ENCODE results near the gene ASPM.

Gene ASPM

DNA sequence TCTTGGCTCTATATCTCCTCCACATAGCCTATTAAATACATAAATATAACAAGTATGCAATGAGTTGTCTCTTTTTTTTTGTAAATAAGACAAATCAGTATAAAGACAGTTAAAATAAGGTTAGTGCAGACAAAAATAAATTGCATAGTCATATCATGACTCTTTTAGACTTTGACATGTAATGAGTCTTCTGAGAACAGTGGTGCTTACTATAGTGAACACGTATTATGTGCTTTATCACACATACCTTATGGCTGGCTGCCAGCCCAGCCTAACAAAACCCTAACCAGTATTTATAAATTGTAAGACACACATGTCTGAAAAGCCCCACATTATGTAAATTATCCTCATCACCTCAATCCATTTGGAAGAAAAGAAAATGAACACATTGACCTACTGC, 50.3 kb downstream of the ASPM start:
- Histone ChIP-seq H3K4me1 (ENCODE audit: insufficient read depth, insufficient read length) (no peaks in the 10 kb centered on the region), H3K4me3 (ENCODE audit: insufficient read length, low read depth) (no peak overlapping the region), H3K9ac (ENCODE audit: insufficient read length, low read depth) (no peak overlapping the region), H3K27me3 (ENCODE audit: insufficient read depth, insufficient read length) (no peaks in the 10 kb centered on the region), H3K9me3 (ENCODE audit: insufficient read depth, low read length) (no peaks in the 10 kb centered on the region), H3K36me3 (ENCODE audit: insufficient read depth, insufficient read length, low read length) (peaks cover 58% of the 10 kb centered on the region)
- DNase-seq (ENCODE audit: low read depth, low spot score): no peak
- TF ChIP-seq SUZ12 (IDR thresholded peaks at IDR 0.05; ENCODE audit: extremely low read depth, insufficient read depth, insufficient read length) (no peak), ZNF274 (IDR thresholded peaks at IDR 0.05; ENCODE audit: low read depth, low read length) (no peak), YY1 (IDR thresholded peaks at IDR 0.05; ENCODE audit: insufficient read depth, insufficient read length) (no peak)

DNA sequence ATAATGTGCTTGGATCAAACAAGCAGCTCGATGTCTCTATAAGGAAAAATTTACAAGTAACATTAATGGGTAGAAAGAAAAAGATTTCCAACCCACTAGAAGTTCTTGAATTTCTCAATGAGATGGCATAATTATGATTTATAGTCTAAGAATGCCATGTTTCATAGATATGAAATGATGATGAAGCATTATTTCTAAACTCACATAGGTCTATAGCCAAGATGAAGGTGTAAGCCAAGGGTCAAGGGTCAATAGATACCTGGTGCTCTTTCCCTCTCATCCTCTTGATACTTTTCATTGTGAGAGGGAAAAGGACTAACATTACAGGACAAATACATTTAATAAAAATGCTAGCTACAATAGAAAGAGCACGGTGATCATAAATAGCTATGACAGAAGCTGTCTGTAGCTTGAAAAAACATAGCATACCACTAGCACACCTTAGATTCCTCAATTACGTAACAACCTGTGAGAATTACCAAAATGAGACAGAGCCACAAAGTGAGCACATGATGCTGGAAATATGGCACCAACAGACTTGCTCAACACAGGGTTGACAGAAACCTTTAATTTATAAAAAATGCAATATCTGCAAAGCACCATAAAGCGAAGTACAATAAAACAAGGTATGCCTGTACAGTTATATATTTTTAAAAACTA, 53.1 kb downstream of the ASPM start:
- Histone ChIP-seq H3K9me3 (ENCODE audit: insufficient read depth, low read length) (no peaks in the 10 kb centered on the region), H3K36me3 (ENCODE audit: insufficient read depth, insufficient read length, low read length) (peaks cover 68% of the 10 kb centered on the region), H3K27me3 (ENCODE audit: insufficient read depth, insufficient read length) (no peaks in the 10 kb centered on the region), H3K9ac (ENCODE audit: insufficient read length, low read depth) (no peak overlapping the region), H3K4me3 (ENCODE audit: insufficient read length, low read depth) (no peak overlapping the region), H3K4me1 (ENCODE audit: insufficient read depth, insufficient read length) (no peaks in the 10 kb centered on the region)
- TF ChIP-seq SUZ12 (IDR thresholded peaks at IDR 0.05; ENCODE audit: extremely low read depth, insufficient read depth, insufficient read length) (no peak), ZNF274 (IDR thresholded peaks at IDR 0.05; ENCODE audit: low read depth, low read length) (no peak), YY1 (IDR thresholded peaks at IDR 0.05; ENCODE audit: insufficient read depth, insufficient read length) (no peak)
- DNase-seq (ENCODE audit: low read depth, low spot score): no peak

GRCh38 chr1:197092491-197093023, 53.9 kb downstream of the ASPM start:
- TF ChIP-seq ZNF274 (IDR thresholded peaks at IDR 0.05; ENCODE audit: low read depth, low read length) (no peak), YY1 (IDR thresholded peaks at IDR 0.05; ENCODE audit: insufficient read depth, insufficient read length) (no peak), SUZ12 (IDR thresholded peaks at IDR 0.05; ENCODE audit: extremely low read depth, insufficient read depth, insufficient read length) (no peak)
- Histone ChIP-seq H3K4me3 (ENCODE audit: insufficient read length, low read depth) (no peak overlapping the region), H3K9ac (ENCODE audit: insufficient read length, low read depth) (no peak overlapping the region), H3K27me3 (ENCODE audit: insufficient read depth, insufficient read length) (no peaks in the 10 kb centered on the region), H3K9me3 (ENCODE audit: insufficient read depth, low read length) (no peaks in the 10 kb centered on the region), H3K36me3 (ENCODE audit: insufficient read depth, insufficient read length, low read length) (peaks cover 71% of the 10 kb centered on the region), H3K4me1 (ENCODE audit: insufficient read depth, insufficient read length) (no peaks in the 10 kb centered on the region)
- DNase-seq (ENCODE audit: low read depth, low spot score): no peak

DNA sequence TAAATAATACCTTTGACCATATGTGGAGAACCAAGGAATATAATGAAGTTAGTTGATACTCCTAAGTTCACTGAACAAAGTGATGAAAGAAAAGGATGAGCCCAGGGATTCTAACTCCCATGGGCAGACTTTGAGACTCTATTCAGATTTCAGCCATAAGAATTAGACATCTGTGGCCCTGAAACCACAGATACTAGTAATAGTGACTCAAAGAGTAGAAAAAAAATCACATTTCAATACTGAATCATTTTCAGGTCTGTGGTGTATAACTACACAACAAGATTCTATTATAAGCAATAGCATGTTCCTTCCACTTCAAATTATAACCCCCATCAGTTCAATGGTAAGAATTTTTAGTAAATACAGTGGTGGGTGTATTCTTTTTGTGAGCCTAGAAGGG, 63.0 kb downstream of the ASPM start:
- H3K4me1 ChIP-seq (ENCODE audit: insufficient read depth, insufficient read length): no peaks in the 10 kb centered on the region
- H3K27me3 ChIP-seq (ENCODE audit: insufficient read depth, insufficient read length): no peaks in the 10 kb centered on the region
- no peak overlapping the region for H3K4me3 ChIP-seq (ENCODE audit: insufficient read length, low read depth)
- DNase-seq (ENCODE audit: low read depth, low spot score): no peak
- peaks cover 42% of the 10 kb centered on the region for H3K9me3 ChIP-seq (ENCODE audit: insufficient read depth, low read length)
- TF ChIP-seq SUZ12 (IDR thresholded peaks at IDR 0.05; ENCODE audit: extremely low read depth, insufficient read depth, insufficient read length): no peak
- TF ChIP-seq YY1 (IDR thresholded peaks at IDR 0.05; ENCODE audit: insufficient read depth, insufficient read length): no peak
- TF ChIP-seq ZNF274 (IDR thresholded peaks at IDR 0.05; ENCODE audit: low read depth, low read length): no peak
- H3K36me3 ChIP-seq (ENCODE audit: insufficient read depth, insufficient read length, low read length): peaks cover 69% of the 10 kb centered on the region
- no peak overlapping the region for H3K9ac ChIP-seq (ENCODE audit: insufficient read length, low read depth)

DNA sequence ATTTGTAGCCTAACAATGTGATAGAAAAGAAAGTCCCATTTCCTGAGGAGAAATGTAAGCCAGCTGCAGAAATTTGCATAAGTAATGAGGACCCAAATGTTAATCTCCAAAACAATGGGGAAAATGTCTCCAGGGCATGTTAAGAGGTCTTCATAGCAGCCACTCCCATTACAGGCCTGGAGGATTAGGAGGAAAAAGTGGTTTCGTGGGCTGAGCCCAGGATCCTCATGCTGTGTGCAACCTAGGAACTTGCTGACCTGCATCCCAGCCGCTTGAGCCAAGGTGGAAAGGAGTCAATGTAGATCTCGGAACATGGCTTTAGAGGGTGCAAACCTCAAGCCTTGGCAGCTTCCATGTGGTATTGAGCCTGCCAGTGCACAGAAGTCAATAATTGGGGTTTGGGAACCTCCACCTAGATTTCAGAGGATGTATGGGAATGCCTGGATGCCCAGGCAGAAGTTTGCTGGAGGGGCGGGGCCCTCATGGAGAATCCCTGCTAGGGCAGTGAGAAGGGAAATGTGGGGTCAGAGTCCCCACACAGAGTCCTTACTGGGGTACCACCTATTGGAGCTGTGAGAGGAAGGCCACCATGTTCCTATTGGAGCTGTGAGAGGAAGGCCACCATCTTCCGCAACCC, 65.2 kb downstream of the ASPM start:
- Histone ChIP-seq H3K4me1 (ENCODE audit: insufficient read depth, insufficient read length) (no peaks in the 10 kb centered on the region), H3K4me3 (ENCODE audit: insufficient read length, low read depth) (no peak overlapping the region), H3K9me3 (ENCODE audit: insufficient read depth, low read length) (peaks cover 42% of the 10 kb centered on the region), H3K27me3 (ENCODE audit: insufficient read depth, insufficient read length) (no peaks in the 10 kb centered on the region), H3K36me3 (ENCODE audit: insufficient read depth, insufficient read length, low read length) (peaks cover 48% of the 10 kb centered on the region), H3K9ac (ENCODE audit: insufficient read length, low read depth) (no peak overlapping the region)
- TF ChIP-seq ZNF274 (IDR thresholded peaks at IDR 0.05; ENCODE audit: low read depth, low read length) (no peak), SUZ12 (IDR thresholded peaks at IDR 0.05; ENCODE audit: extremely low read depth, insufficient read depth, insufficient read length) (no peak), YY1 (IDR thresholded peaks at IDR 0.05; ENCODE audit: insufficient read depth, insufficient read length) (no peak)
- peak; percentile 20 for DNase-seq (ENCODE audit: low read depth, low spot score)

DNA sequence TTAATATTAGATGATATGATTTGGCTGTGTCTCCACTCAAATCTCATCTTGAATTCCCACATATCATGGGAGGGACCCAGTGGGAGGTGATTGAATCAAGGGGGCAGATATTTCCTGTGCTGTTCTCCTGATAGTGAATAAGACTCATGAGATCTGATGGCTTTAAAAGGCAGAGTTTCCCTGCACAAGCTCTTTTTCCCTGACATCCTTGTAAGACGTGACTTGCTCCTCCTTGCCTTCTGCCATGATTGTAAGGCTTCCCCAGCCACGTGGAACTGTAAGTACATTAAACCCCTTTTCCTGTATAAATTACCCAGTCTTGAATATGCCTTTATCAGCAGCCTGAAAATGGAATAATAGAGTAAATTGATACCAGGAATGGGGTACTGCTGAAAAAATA, 66.1 kb downstream of the ASPM start:
- Histone ChIP-seq H3K9me3 (ENCODE audit: insufficient read depth, low read length) (peaks cover 42% of the 10 kb centered on the region), H3K27me3 (ENCODE audit: insufficient read depth, insufficient read length) (no peaks in the 10 kb centered on the region), H3K36me3 (ENCODE audit: insufficient read depth, insufficient read length, low read length) (peaks cover 39% of the 10 kb centered on the region), H3K4me3 (ENCODE audit: insufficient read length, low read depth) (no peak overlapping the region), H3K4me1 (ENCODE audit: insufficient read depth, insufficient read length) (no peaks in the 10 kb centered on the region), H3K9ac (ENCODE audit: insufficient read length, low read depth) (no peak overlapping the region)
- TF ChIP-seq ZNF274 (IDR thresholded peaks at IDR 0.05; ENCODE audit: low read depth, low read length) (no peak), SUZ12 (IDR thresholded peaks at IDR 0.05; ENCODE audit: extremely low read depth, insufficient read depth, insufficient read length) (no peak), YY1 (IDR thresholded peaks at IDR 0.05; ENCODE audit: insufficient read depth, insufficient read length) (no peak)
- DNase-seq (ENCODE audit: low read depth, low spot score): no peak

DNA sequence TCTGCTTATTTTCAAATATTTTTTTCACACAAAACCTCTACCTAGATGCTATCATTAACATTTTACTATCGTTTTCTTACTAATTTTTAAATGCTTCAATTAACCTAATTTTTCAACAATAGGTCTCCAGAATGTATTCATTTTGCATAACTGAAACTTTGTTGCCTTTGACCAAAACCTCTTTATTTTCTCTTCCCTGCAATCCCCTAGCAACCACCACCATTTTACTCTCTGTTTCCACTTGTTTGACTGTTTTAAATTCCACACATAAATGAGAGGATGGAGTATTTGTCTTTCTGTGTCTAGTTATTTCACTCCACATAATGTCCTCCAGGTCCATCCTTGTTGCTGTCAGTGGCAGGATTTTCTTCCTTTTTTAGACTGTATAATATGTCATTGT, 69.9 kb downstream of the ASPM start:
- no peak overlapping the region for H3K4me3 ChIP-seq (ENCODE audit: insufficient read length, low read depth)
- no peak for TF ChIP-seq YY1 (IDR thresholded peaks at IDR 0.05; ENCODE audit: insufficient read depth, insufficient read length)
- TF ChIP-seq ZNF274 (IDR thresholded peaks at IDR 0.05; ENCODE audit: low read depth, low read length): no peak
- no peak for TF ChIP-seq SUZ12 (IDR thresholded peaks at IDR 0.05; ENCODE audit: extremely low read depth, insufficient read depth, insufficient read length)
- peaks cover 2% of the 10 kb centered on the region for H3K36me3 ChIP-seq (ENCODE audit: insufficient read depth, insufficient read length, low read length)
- H3K9me3 ChIP-seq (ENCODE audit: insufficient read depth, low read length): peaks cover 18% of the 10 kb centered on the region
- H3K27me3 ChIP-seq (ENCODE audit: insufficient read depth, insufficient read length): no peaks in the 10 kb centered on the region
- H3K4me1 ChIP-seq (ENCODE audit: insufficient read depth, insufficient read length): no peaks in the 10 kb centered on the region
- no peak overlapping the region for H3K9ac ChIP-seq (ENCODE audit: insufficient read length, low read depth)
- no peak for DNase-seq (ENCODE audit: low read depth, low spot score)
